ENCODE data around the gene TMEM169. TPM values are rescaled to one million over a fixed set of nuclear protein-coding genes. Genes with fewer than 3 reads are reported as not detected.
"Not testable (repeated sequence)": the region's sequence is repeated elsewhere in the genome, so short reads cannot be mapped to it uniquely, and the experiment has no call there.

Gene TMEM169
- total RNA-seq, 4 donors from 2014 or later, result 0.09 to 0.29 (median 0.19) TPM; not detected in 1

GRCh38 chr2:216134958-216135541, 53.3 kb downstream of the TMEM169 start:
- H3K4me3 ChIP-seq, result no peak overlapping the region
- peaks cover 0 to 100% (median 61%) of the 10 kb centered on the region in 3 donors for H3K36me3 ChIP-seq
- no peaks in the 10 kb centered on the region for H3K9me3 ChIP-seq
- intact Hi-C loops (cut with DNase I), result no loop called here
- WGBS, 2 donors, result 84 to 93% methylated on average over 4 of the region's 4 CpGs
- no peak overlapping the region for H3K27ac ChIP-seq
- TF ChIP-seq, protein P1, sequence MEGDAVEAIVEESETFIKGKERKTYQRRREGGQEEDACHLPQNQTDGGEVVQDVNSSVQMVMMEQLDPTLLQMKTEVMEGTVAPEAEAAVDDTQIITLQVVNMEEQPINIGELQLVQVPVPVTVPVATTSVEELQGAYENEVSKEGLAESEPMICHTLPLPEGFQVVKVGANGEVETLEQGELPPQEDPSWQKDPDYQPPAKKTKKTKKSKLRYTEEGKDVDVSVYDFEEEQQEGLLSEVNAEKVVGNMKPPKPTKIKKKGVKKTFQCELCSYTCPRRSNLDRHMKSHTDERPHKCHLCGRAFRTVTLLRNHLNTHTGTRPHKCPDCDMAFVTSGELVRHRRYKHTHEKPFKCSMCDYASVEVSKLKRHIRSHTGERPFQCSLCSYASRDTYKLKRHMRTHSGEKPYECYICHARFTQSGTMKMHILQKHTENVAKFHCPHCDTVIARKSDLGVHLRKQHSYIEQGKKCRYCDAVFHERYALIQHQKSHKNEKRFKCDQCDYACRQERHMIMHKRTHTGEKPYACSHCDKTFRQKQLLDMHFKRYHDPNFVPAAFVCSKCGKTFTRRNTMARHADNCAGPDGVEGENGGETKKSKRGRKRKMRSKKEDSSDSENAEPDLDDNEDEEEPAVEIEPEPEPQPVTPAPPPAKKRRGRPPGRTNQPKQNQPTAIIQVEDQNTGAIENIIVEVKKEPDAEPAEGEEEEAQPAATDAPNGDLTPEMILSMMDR (IDR thresholded peaks at IDR 0.05), result no peak
- no peak for TF ChIP-seq POLR2A (IDR thresholded peaks at IDR 0.05)
- H3K4me1 ChIP-seq, result peaks cover 0 to 6% (median 0%) of the 10 kb centered on the region in 3 donors
- DNase-seq, result no peak
- no peaks in the 10 kb centered on the region for H3K27me3 ChIP-seq

GRCh38 chr2:216139884-216140283, 58.2 kb downstream of the TMEM169 start:
- intact Hi-C loops (cut with DNase I), result no loop called here
- H3K36me3 ChIP-seq, result peaks cover 0 to 100% (median 58%) of the 10 kb centered on the region in 3 donors
- no peaks in the 10 kb centered on the region for H3K4me1 ChIP-seq
- no peaks in the 10 kb centered on the region for H3K27me3 ChIP-seq
- H3K4me3 ChIP-seq, result no peak overlapping the region
- DNase-seq, result no peak
- no peaks in the 10 kb centered on the region for H3K9me3 ChIP-seq
- no peak for TF ChIP-seq POLR2A (IDR thresholded peaks at IDR 0.05)
- TF ChIP-seq, protein P1 (IDR thresholded peaks at IDR 0.05), result peak in 5 of 6 experiments; percentile 8 to 36 (median 25)
- H3K27ac ChIP-seq, result no peak overlapping the region

DNA sequence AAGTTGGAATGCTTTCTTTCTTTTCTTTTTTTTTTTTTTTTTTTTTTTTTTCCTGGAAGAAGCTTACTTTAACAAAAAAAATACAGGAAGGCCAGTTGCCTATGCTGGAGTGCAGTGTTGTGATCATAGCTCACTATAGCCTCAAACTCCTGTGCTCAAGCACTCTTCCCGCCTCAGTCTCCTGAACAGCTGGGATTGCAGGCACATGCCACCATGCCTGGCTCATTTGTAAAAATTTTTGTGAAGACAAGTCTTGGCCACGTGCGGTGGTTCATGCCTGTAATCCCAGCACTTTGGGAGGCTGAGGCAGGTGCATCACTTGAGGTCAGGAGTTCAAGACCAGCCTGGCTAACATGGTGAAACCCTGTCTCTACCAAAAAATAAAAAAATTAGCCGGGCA, 59.8 kb downstream of the TMEM169 start:
- H3K4me1 ChIP-seq; intact Hi-C loops (cut with DNase I); H3K4me3 ChIP-seq; H3K27me3 ChIP-seq; DNase-seq; H3K27ac ChIP-seq; H3K9me3 ChIP-seq: not testable (repeated sequence)
- H3K36me3 ChIP-seq, result peaks cover 0 to 100% (median 50%) of the 10 kb centered on the region in 3 donors
- WGBS, 2 donors, result 89 to 93% methylated on average over 3 to 4 of the region's 4 CpGs

DNA sequence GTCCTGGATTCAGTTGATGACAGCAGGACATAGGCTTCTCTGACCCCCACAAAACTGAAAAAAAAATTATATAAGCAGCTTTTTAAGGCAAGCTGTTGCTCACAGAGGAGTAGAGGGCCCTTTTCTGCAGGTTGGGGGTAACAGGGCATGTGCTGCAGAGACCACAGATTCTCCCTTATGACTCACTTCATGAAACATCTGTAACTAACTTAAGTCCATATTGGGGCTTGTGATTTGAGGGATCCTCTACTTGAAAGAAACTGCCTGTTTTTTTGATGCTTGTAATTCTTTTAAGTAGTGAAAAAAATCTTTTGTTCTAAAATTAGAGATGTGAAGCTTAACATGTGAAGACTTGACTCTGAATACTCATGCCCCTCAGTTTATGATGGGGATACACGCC, 60.8 kb downstream of the TMEM169 start:
- Histone ChIP-seq H3K9me3 (no peaks in the 10 kb centered on the region), H3K27ac (no peak overlapping the region), H3K27me3 (no peaks in the 10 kb centered on the region), H3K36me3 (peaks cover 0 to 100% (median 46%) of the 10 kb centered on the region in 3 donors), H3K4me3 (no peak overlapping the region), H3K4me1 (no peaks in the 10 kb centered on the region)
- DNase-seq, result no peak
- intact Hi-C loops (cut with DNase I), result no loop called here
- TF ChIP-seq POLR2A (IDR thresholded peaks at IDR 0.05), result no peak
- TF ChIP-seq, protein P1 (IDR thresholded peaks at IDR 0.05), result no peak
- 79 to 81% methylated on average over 1 of the region's 1 CpG for WGBS, 2 donors

- H3K4me1 ChIP-seq, result no peaks in the 10 kb centered on the region
- TF ChIP-seq, protein P1 (IDR thresholded peaks at IDR 0.05), result no peak
- TF ChIP-seq POLR2A (IDR thresholded peaks at IDR 0.05), result no peak
- WGBS, 2 donors, result 78 to 94% methylated on average over 1 of the region's 1 CpG
- no peak overlapping the region for H3K27ac ChIP-seq
- H3K36me3 ChIP-seq, result peaks cover 0 to 100% (median 39%) of the 10 kb centered on the region in 3 donors
- no peaks in the 10 kb centered on the region for H3K27me3 ChIP-seq
- no peak overlapping the region for H3K4me3 ChIP-seq
- intact Hi-C loops (cut with DNase I), result no loop called here
- DNase-seq, result no peak
- H3K9me3 ChIP-seq, result no peaks in the 10 kb centered on the region
Measured at GRCh38 chr2:216144372-216144771, 62.7 kb downstream of the TMEM169 start.

- Histone ChIP-seq H3K9me3 (no peaks in the 10 kb centered on the region), H3K36me3 (peaks cover 0 to 100% (median 36%) of the 10 kb centered on the region in 3 donors), H3K27ac (no peak overlapping the region), H3K27me3 (no peaks in the 10 kb centered on the region), H3K4me1 (no peaks in the 10 kb centered on the region), H3K4me3 (no peak overlapping the region)
- 88 to 98% methylated on average over 4 of the region's 4 CpGs for WGBS, 2 donors
- DNase-seq, result no peak
- intact Hi-C loops (cut with DNase I), result no loop called here
- TF ChIP-seq, protein P1 (IDR thresholded peaks at IDR 0.05), result no peak
- no peak for TF ChIP-seq POLR2A (IDR thresholded peaks at IDR 0.05)
Measured at GRCh38 chr2:216144857-216145256, 63.1 kb downstream of the TMEM169 start.

All from esophagus squamous epithelium (tissue), 5 donors.